Spleen (tissue), 11 donors: ENCODE measurements around the gene ENO3. TPM values are rescaled to one million over a fixed set of nuclear protein-coding genes. Genes with fewer than 3 reads are reported as not detected.

ENCODE experiments used
- DNase-seq: peaks from one replicate; pipeline ENCODE4 v3.0.0-alpha.2; 2020
- H3K27ac ChIP-seq, 8 donors: fragments of 200-600 bp; sonication (generic) in 7 of 8; 1 replicate in 4 of 8; 2 replicates in 4 of 8; pipeline versions ENCODE4 v1.5.0 to v1.8.0; 2016 to 2021; ENCODE audit warnings: inconsistent platforms in 4 of 8, mild to moderate bottlenecking in 4 of 8, moderate library complexity in 1 of 8
- H3K27me3 ChIP-seq, 7 donors: fragments of 200-600 bp; sonication (generic) in 6 of 7; replicated peaks in 1 of 7; 1 replicate in 4 of 7; 2 replicates in 3 of 7; pipeline versions ENCODE4 v1.5.0 to v1.8.0; 2016 to 2021; ENCODE audit warnings: inconsistent platforms in 3 of 7, mild to moderate bottlenecking in 1 of 7
- H3K36me3 ChIP-seq, 6 donors: fragments of 200-600 bp; sonication (generic) in 5 of 6; 1 replicate in 4 of 6; 2 replicates in 2 of 6; pipeline versions ENCODE4 v1.5.0 to v1.8.0; 2016 to 2021; ENCODE audit warnings: inconsistent platforms in 2 of 6
- H3K4me1 ChIP-seq, 6 donors: fragments of 200-600 bp; sonication (generic) in 5 of 6; 1 replicate in 3 of 6; 2 replicates in 3 of 6; pipeline versions ENCODE4 v1.5.0 to v1.8.0; 2016 to 2021; ENCODE audit warnings: inconsistent platforms in 3 of 6
- H3K4me3 ChIP-seq, 8 donors: fragments of 200-600 bp; sonication (generic) in 7 of 8; 1 replicate in 4 of 8; 2 replicates in 4 of 8; pipeline versions ENCODE4 v1.5.0 to v1.8.0; 2016 to 2021; ENCODE audit warnings: inconsistent platforms in 4 of 8, mild to moderate bottlenecking in 4 of 8, moderate library complexity in 2 of 8
- H3K9me3 ChIP-seq, 8 donors: fragments of 200-600 bp; sonication (generic) in 7 of 8; 1 replicate in 4 of 8; 2 replicates in 4 of 8; pipeline versions ENCODE4 v1.5.0 to v1.8.0; 2016 to 2021; ENCODE audit warnings: inconsistent platforms in 4 of 8
- POLR2A ChIP-seq, 3 donors: fragments of 450-650 bp; IDR thresholded peaks; one replicate each; pipeline ENCODE4 v1.5.1; 2017; ENCODE audit warnings: antibody characterized with exemption in 3 of 3, mild to moderate bottlenecking in 1 of 3
- POLR2AphosphoS5 ChIP-seq, 3 donors: sonication (generic); formaldehyde crosslinking; IDR thresholded peaks; one replicate each; pipeline ENCODE4 v1.5.1; 2017; ENCODE audit warnings: antibody characterized with exemption in 3 of 3
- WGBS, 5 donors: extraction: QIAGEN DNeasy Blood & Tissue Kit in 3 of 5; methylation state at CpG; one replicate each; pipeline versions ENCODE4 v1.1.5 to v1.1.7; 2013 to 2018; 5-methylcytosine and 5-hydroxymethylcytosine counted together
- intact Hi-C: fragments of 100-400 bp; cut with DNase I; formaldehyde crosslinking; loops from one replicate; pipeline ENCODE4 v1.15.0; 2023; ENCODE audit warnings: low total_unique reads
- polyA plus RNA-seq, 3 donors: library from polyadenylated mRNA; stranded (reverse); fragments of 200-250 nt; gene quantifications; one replicate each; pipeline ENCODE4 v1.2.1, GENCODE V29; 2013
- total RNA-seq, 7 donors: library from RNA; depleted of rRNA in 3 of 7; stranded (reverse); fragments of >200 nt in 3 of 7; fragmentation: NEBNext Ultra II Directional in 4 of 7; extraction: Animal tissue kit (Norgen Biotek cat#: 25700) in 4 of 7; gene quantifications; one replicate each; pipeline versions ENCODE4 v1.1.0 to v1.2.1, GENCODE V29; 2016 to 2021
- TF ChIP-seq, protein P1 (sequence below), 11 experiments: fragments of 200-600 bp in 7 of 11; fragments of 450-650 bp in 4 of 11; sonication (generic) in 4 of 11; IDR thresholded peaks in 8 of 11; conservative IDR thresholded peaks in 3 of 11; 1 replicate in 7 of 11; 2 replicates in 4 of 11; pipeline versions ENCODE4 v1.4.0 to v1.8.0; 2016 to 2021; ENCODE audit warnings: antibody characterized with exemption in 11 of 11, inconsistent platforms in 4 of 11, mild to moderate bottlenecking in 1 of 11
- donor health status: healthy with polysubstance abuse.
- donor health status: DM: no; HTN: no; CAD: no; lungs with moderate emphysema.
- donor health status: DM: no; HTN: no; CAD: no.
- donor health status: Bipolar disorder and iron deficiency.
- donor health status: healthy.
- donor health status: DM: no; HTN: no; CAD: no.
- donor health status: DM: yes; HTN: yes; CAD: no.

The ENO3 gene
- total and polyA plus RNA-seq, 10 donors = 3.1 to 23.4 (median 10.2) TPM

DNA sequence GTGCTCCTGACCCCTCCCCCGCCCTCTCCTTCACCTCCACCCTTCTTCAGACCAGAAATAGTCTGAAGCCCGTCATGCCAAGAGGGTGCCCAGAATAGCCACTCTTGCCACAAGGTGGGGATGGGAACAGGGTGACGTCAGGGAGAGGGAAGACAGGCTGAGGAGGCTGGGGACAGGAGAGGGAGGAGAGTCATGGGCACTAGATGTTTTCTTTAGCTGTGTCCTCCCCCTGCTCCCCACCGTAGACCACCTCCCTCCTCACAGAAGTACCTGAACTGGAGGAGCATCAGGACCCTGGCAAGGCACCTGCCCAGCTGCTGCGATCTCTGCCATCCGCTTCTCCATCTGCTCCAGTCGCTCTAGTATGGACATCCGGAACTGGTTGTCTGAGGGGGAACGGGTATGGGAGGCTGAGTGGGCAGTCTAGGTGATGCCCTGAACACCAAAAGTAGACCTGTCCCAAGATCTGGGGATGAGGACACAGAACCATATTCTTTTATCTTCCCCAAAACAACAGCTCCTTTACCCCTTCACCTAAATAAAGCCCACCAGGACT is 23.3 kb downstream of the ENO3 start:
- intact Hi-C loops = no loop called here
- Histone ChIP-seq H3K27ac (peak overlapping the region in 4 of 8 donors; percentile 26 to 63 (median 52)), H3K36me3 (peaks cover 0 to 100% (median 72%) of the 10 kb centered on the region in 6 donors), H3K9me3 (no peaks in the 10 kb centered on the region), H3K4me3 (no peak overlapping the region), H3K27me3 (no peaks in the 10 kb centered on the region), H3K4me1 (peaks cover 8 to 83% (median 29%) of the 10 kb centered on the region in 6 donors)
- no peak for DNase-seq
- TF ChIP-seq, protein P1, sequence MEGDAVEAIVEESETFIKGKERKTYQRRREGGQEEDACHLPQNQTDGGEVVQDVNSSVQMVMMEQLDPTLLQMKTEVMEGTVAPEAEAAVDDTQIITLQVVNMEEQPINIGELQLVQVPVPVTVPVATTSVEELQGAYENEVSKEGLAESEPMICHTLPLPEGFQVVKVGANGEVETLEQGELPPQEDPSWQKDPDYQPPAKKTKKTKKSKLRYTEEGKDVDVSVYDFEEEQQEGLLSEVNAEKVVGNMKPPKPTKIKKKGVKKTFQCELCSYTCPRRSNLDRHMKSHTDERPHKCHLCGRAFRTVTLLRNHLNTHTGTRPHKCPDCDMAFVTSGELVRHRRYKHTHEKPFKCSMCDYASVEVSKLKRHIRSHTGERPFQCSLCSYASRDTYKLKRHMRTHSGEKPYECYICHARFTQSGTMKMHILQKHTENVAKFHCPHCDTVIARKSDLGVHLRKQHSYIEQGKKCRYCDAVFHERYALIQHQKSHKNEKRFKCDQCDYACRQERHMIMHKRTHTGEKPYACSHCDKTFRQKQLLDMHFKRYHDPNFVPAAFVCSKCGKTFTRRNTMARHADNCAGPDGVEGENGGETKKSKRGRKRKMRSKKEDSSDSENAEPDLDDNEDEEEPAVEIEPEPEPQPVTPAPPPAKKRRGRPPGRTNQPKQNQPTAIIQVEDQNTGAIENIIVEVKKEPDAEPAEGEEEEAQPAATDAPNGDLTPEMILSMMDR (IDR thresholded peaks at IDR 0.05 in 8 of 11, conservative IDR thresholded peaks at IDR 0.05 in 3 of 11) = no peak
- TF ChIP-seq POLR2A (IDR thresholded peaks at IDR 0.05) (no peak), POLR2AphosphoS5 (IDR thresholded peaks at IDR 0.05) (no peak)
- WGBS, 5 donors = 79 to 90% (median 87%) methylated on average over 9 of the region's 9 CpGs

DNA sequence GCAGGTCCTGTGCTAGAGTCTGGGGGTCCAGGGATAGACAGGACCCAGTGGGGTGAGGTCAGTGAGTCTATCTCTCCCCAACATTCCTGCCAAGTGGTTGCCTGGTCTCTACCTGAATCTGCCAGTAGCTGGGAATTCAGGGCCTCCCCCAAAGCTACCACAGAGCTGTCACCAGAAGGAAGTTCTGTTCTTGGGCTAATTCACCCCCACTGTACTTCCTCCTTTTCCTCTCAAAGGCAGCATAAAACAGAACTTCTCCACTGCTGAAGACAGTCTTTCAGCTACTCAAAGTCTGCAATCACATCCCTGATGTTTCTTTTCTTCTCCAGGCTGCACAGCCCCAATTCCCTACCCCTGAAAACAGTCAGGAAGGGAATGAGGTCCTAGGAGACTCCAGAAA is 27.8 kb downstream of the ENO3 start:
- intact Hi-C loops = no loop called here
- TF ChIP-seq, protein P1 (IDR thresholded peaks at IDR 0.05 in 8 of 11, conservative IDR thresholded peaks at IDR 0.05 in 3 of 11) = no peak
- no peak for TF ChIP-seq POLR2AphosphoS5 (IDR thresholded peaks at IDR 0.05)
- TF ChIP-seq POLR2A (IDR thresholded peaks at IDR 0.05) = no peak
- no peak for DNase-seq

DNA sequence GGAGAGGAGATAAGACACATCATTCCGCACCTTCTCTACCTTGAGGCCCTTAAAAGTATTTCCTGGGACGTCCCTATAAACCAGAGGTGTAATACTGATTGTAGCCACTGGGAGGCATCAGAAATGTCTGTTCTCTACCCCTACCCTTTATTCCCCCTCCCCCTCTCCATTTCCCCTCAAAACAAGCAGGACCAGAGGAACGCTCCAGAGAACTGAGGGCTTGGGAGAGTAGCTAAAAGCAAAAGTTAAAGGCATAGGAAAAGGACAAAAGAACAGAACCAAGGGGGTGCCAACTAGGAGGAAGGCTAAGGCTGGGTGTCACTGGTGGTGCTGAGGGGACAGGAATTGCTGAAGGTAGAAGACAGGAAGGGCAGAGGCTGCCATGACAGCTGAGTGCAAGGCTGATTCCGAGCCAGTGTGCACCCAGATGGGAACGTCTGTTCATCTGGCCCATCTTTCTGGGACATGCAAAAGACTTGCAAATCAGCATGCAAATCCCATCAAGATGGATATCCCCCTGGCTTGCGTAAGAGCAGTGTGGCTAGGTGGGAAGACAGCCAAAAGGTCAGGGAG is 29.8 kb downstream of the ENO3 start:
- DNase-seq = no peak
- Histone ChIP-seq H3K4me3 (no peak overlapping the region), H3K27ac (peak overlapping the region in 3 of 8 donors; percentile 37 to 86 (median 80)), H3K36me3 (peaks cover 0 to 100% (median 65%) of the 10 kb centered on the region in 6 donors), H3K4me1 (peaks cover 15 to 69% (median 41%) of the 10 kb centered on the region in 6 donors), H3K27me3 (no peaks in the 10 kb centered on the region), H3K9me3 (no peaks in the 10 kb centered on the region)
- intact Hi-C loops = loop anchor here (10.0 kb wide), 1 partner anchor 84 kb away; no protein-coding TSS in a partner anchor
- TF ChIP-seq POLR2A (IDR thresholded peaks at IDR 0.05) (no peak), POLR2AphosphoS5 (IDR thresholded peaks at IDR 0.05) (no peak)
- TF ChIP-seq, protein P1 (IDR thresholded peaks at IDR 0.05 in 8 of 11, conservative IDR thresholded peaks at IDR 0.05 in 3 of 11) = peak; percentile 64 to 88 (median 81)
- 30 to 40% (median 36%) methylated on average over 6 of the region's 6 CpGs for WGBS, 5 donors

More for the DNA sequence above, 27.8 kb downstream of the ENO3 start:
- peaks cover 0 to 100% (median 65%) of the 10 kb centered on the region in 6 donors for H3K36me3 ChIP-seq
- no peaks in the 10 kb centered on the region for H3K9me3 ChIP-seq
- peak overlapping the region in 7 of 8 donors; percentile 55 to 86 (median 67) for H3K27ac ChIP-seq
- no peaks in the 10 kb centered on the region for H3K27me3 ChIP-seq
- H3K4me3 ChIP-seq = peak overlapping the region in 1 of 8 donors; percentile 24
- peaks cover 15 to 78% (median 40%) of the 10 kb centered on the region in 6 donors for H3K4me1 ChIP-seq

DNA sequence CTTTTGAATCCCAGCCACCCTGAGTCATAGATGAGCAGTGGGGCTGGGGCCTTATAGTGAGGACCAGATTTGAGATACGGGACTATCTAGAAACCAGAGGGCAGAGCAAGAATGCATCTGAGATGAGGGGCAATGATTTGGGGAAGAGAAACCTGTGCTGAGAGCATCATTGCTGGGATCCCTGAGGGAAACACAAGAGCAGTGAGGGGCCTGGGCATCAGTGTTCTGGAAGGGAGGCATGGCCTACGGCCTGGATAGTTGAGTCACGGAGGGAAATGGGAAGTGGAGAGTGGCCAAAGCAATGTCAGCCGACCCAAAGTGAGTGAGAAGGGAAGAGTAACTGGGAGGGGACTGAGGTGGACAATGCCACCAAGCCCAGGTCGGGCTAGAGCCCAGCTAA is 31.4 kb downstream of the ENO3 start:
- WGBS, 5 donors = 67 to 77% (median 73%) methylated on average over 5 of the region's 5 CpGs
- DNase-seq = no peak
- no peak overlapping the region for H3K4me3 ChIP-seq
- intact Hi-C loops = loop anchor here (10.0 kb wide), 1 partner anchor 82 kb away; no protein-coding TSS in a partner anchor
- TF ChIP-seq POLR2AphosphoS5 (IDR thresholded peaks at IDR 0.05) = no peak
- TF ChIP-seq, protein P1 (IDR thresholded peaks at IDR 0.05 in 8 of 11, conservative IDR thresholded peaks at IDR 0.05 in 3 of 11) = no peak
- H3K27ac ChIP-seq = peak overlapping the region in 1 of 8 donors; percentile 14
- no peaks in the 10 kb centered on the region for H3K27me3 ChIP-seq
- H3K4me1 ChIP-seq = peaks cover 22 to 78% (median 56%) of the 10 kb centered on the region in 6 donors
- no peaks in the 10 kb centered on the region for H3K9me3 ChIP-seq
- H3K36me3 ChIP-seq = peaks cover 0 to 86% (median 54%) of the 10 kb centered on the region in 6 donors
